GM13976 (cell line): Measurements from ENCODE around the gene DNAH6.

Source experiments
- DNase-seq: peaks from one replicate; pipeline ENCODE4 v3.0.0; 2012; ENCODE audit warnings: low spot score
- CTCF ChIP-seq: IDR thresholded peaks from 2 replicates; pipeline ENCODE4 v1.5.1; 2012; ENCODE audit warnings: borderline replicate concordance, mild to moderate bottlenecking; ENCODE audit not compliant: insufficient read depth; ENCODE audit errors: extremely low read depth, missing control alignments, control extremely low read depth
- in situ Hi-C: fragments of 300-500 bp; cut with MboI; formaldehyde crosslinking; loops from one replicate; pipeline ENCODE4 v1.12.0; 2022; ENCODE audit warnings: low sequenced_read_pairs, mixed read lengths, inconsistent platforms; ENCODE audit not compliant: unreplicated experiment

The DNAH6 gene

GRCh38 chr2:84854850-84855249 lies 338.6 kb downstream of the DNAH6 start:
- DNase-seq = no peak
- no peak for TF ChIP-seq CTCF
- in situ Hi-C loops = loop anchor here (25.0 kb wide), 1 partner anchor 218 kb away; no protein-coding TSS in a partner anchor

- DNase-seq = no peak
- in situ Hi-C loops = loop anchor here (25.0 kb wide), 1 partner anchor 218 kb away; no protein-coding TSS in a partner anchor
- TF ChIP-seq CTCF = no peak
Observed at GRCh38 chr2:84855731-84856130, 339.4 kb downstream of the DNAH6 start.

- in situ Hi-C loops = loop anchor here (25.0 kb wide), 1 partner anchor 219 kb away; no protein-coding TSS in a partner anchor
Observed at GRCh38 chr2:84856787-84857186, 340.5 kb downstream of the DNAH6 start.

GRCh38 chr2:84857566-84857965 lies 341.3 kb downstream of the DNAH6 start:
- no peak for DNase-seq
- in situ Hi-C loops = loop anchor here (25.0 kb wide), 1 partner anchor 220 kb away; no protein-coding TSS in a partner anchor
- no peak for TF ChIP-seq CTCF

More at GRCh38 chr2:84856787-84857186, 340.5 kb downstream of the DNAH6 start:
- no peak for TF ChIP-seq CTCF
- no peak for DNase-seq

GRCh38 chr2:84858123-84858522 lies 341.8 kb downstream of the DNAH6 start:
- no peak for TF ChIP-seq CTCF
- in situ Hi-C loops = loop anchor here (25.0 kb wide), 1 partner anchor 221 kb away; no protein-coding TSS in a partner anchor
- no peak for DNase-seq

GRCh38 chr2:84858937-84859336 lies 342.6 kb downstream of the DNAH6 start:
- in situ Hi-C loops = loop anchor here (25.0 kb wide), 1 partner anchor 222 kb away; no protein-coding TSS in a partner anchor
- no peak for TF ChIP-seq CTCF
- DNase-seq = no peak
